SJCRH30 (cell line): ENCODE measurements around the gene ACTL7B. TPM values are rescaled to one million over a fixed set of nuclear protein-coding genes. Genes with fewer than 3 reads are reported as not detected.
"Not testable (repeated sequence)": the region's sequence is repeated elsewhere in the genome, so short reads cannot be mapped to it uniquely, and the experiment has no call there.

Experiments used
- DNase-seq, 2 experiments: peaks; one replicate each; pipeline ENCODE4 v3.0.0-alpha.2; 2015 to 2020
- H3K27ac ChIP-seq: fragments of 250-450 bp; sonication (Bioruptor Pico); 2 replicates; pipeline ENCODE4 v1.5.1; 2020; ENCODE audit warnings: mild to moderate bottlenecking, moderate library complexity
- H3K27me3 ChIP-seq: fragments of 250-450 bp; sonication (Bioruptor Pico); 2 replicates; pipeline ENCODE4 v1.5.1; 2020; ENCODE audit warnings: mild to moderate bottlenecking, moderate library complexity
- H3K36me3 ChIP-seq: fragments of 250-450 bp; sonication (Bioruptor Pico); 2 replicates; pipeline ENCODE4 v1.5.1; 2020; ENCODE audit warnings: mild to moderate bottlenecking, moderate library complexity
- H3K4me1 ChIP-seq: fragments of 250-450 bp; sonication (Bioruptor Pico); 2 replicates; pipeline ENCODE4 v1.5.1; 2020; ENCODE audit warnings: mild to moderate bottlenecking, moderate library complexity
- H3K4me3 ChIP-seq: fragments of 250-450 bp; sonication (Bioruptor Pico); 2 replicates; pipeline ENCODE4 v1.5.1; 2020; ENCODE audit warnings: mild to moderate bottlenecking, moderate library complexity
- H3K9me3 ChIP-seq: fragments of 250-450 bp; sonication (Bioruptor Pico); replicated peaks from 2 replicates; pipeline ENCODE4 v1.5.1; 2020; ENCODE audit warnings: mild to moderate bottlenecking, moderate library complexity
- total RNA-seq: library from RNA; depleted of rRNA; stranded (reverse); fragments of >200 nt; shearing (Covaris generic); gene quantifications from 2 replicates; pipeline ENCODE4 v1.2.3, GENCODE V29; 2014

ACTL7B gene
- total RNA-seq, 1 experiment from 2014 or later = not detected

GRCh38 chr9:108842610-108843295, 13.0 kb downstream of the ACTL7B start:
- no peak overlapping the region for H3K4me3 ChIP-seq
- no peaks in the 10 kb centered on the region for H3K36me3 ChIP-seq
- peaks cover 6% of the 10 kb centered on the region; the same call in 1 of the 2 replicates for H3K27me3 ChIP-seq
- no peak for DNase-seq
- no peaks in the 10 kb centered on the region for H3K9me3 ChIP-seq
- no peak overlapping the region for H3K27ac ChIP-seq
- peaks cover 13% of the 10 kb centered on the region; the same call in 1 of the 2 replicates for H3K4me1 ChIP-seq

DNA sequence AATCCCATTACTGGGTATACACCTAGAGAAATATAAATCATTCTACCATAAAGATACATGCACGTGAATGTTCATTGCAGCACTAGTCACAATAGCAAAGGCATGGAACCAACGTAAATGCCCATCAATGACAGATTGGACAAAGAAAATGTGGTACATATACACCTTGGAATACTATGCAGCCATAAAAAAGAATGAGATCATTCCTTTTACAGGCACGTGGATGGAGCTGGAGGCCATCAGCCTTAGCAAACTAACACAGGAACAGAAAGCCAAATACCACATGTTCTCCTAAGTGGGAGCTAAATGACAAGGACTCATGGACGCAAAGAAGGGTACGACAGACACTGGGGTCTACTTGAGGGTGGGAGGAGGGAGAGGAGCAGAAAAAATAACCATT, 16.2 kb downstream of the ACTL7B start:
- H3K36me3 ChIP-seq, DNase-seq, H3K4me3 ChIP-seq, H3K9me3 ChIP-seq, H3K4me1 ChIP-seq, H3K27me3 ChIP-seq, H3K27ac ChIP-seq: not testable (repeated sequence)

DNA sequence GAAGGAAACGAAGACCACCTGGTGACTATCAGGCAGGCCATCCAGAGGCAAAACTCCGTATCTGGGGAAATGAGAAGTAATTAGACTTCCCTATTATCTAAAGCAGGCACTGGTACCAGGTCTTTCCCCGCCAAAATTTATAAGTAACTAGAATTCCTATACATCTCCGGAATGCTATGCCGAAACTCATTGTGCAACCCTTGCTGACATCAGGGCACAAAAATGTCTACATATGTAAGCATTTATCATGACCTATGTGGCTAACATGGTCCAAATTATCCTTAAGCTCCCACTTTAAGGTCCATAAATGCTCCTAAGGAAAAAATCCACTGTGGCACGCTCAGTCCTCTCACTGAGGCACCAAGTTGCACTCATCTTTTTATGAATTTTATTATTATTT, 17.8 kb downstream of the ACTL7B start:
- Histone ChIP-seq H3K27me3 (no peaks in the 10 kb centered on the region; the same call in 1 of the 2 replicates), H3K9me3 (no peaks in the 10 kb centered on the region), H3K4me1 (no peaks in the 10 kb centered on the region), H3K4me3 (no peak overlapping the region), H3K27ac (no peak overlapping the region), H3K36me3 (no peaks in the 10 kb centered on the region)
- no peak for DNase-seq

DNA sequence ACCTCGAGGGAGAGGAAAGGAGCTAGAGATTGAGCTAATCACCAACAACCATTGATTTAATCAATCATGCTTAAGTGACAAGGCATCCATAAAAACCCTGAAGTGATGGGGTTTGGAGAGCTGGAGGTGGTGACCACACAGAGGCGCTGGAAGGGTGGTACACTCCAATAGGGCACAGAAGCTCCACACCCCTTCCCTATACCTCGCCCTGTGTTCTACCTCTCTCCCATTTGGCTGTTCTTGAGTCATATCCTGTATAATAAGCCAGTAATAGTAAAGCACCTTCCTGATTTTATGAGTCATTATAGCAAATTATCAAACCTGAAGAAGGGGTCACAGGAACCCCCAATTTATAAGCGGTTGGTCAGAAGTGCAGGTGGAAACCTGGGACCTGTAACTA, 18.3 kb downstream of the ACTL7B start:
- no peaks in the 10 kb centered on the region for H3K27me3 ChIP-seq
- H3K4me1 ChIP-seq = no peaks in the 10 kb centered on the region
- no peaks in the 10 kb centered on the region for H3K9me3 ChIP-seq
- no peak for DNase-seq
- H3K27ac ChIP-seq = no peak overlapping the region
- H3K36me3 ChIP-seq = no peaks in the 10 kb centered on the region
- no peak overlapping the region for H3K4me3 ChIP-seq

GRCh38 chr9:108836781-108837180, 19.0 kb downstream of the ACTL7B start:
- Histone ChIP-seq H3K4me1 (no peaks in the 10 kb centered on the region), H3K36me3 (no peaks in the 10 kb centered on the region), H3K27me3 (no peaks in the 10 kb centered on the region), H3K4me3 (no peak overlapping the region), H3K9me3 (no peaks in the 10 kb centered on the region), H3K27ac (no peak overlapping the region)
- no peak for DNase-seq

GRCh38 chr9:108836319-108836718, 19.5 kb downstream of the ACTL7B start:
- no peaks in the 10 kb centered on the region for H3K4me1 ChIP-seq
- no peak overlapping the region for H3K4me3 ChIP-seq
- no peak for DNase-seq
- no peaks in the 10 kb centered on the region for H3K36me3 ChIP-seq
- no peaks in the 10 kb centered on the region for H3K9me3 ChIP-seq
- H3K27ac ChIP-seq = no peak overlapping the region
- H3K27me3 ChIP-seq = no peaks in the 10 kb centered on the region

DNA sequence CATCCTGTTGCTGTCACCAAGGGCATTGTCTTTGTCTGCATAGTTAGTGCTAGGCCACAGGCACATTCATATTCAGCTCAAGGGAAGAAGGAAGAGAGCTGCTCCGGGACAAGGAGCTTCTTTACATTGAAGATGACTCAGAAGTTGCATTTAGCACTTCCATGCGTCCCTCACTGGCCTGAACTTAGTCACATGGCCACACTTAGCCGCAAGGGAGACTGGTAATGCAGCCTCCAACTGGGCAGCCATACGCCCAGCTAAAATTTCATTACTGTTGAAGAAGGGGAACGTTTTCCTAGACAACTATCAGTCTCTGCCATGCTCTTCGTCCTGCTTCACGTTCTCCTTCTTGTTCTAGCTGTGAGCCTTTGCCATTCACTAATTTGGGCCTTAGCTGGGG, 20.0 kb downstream of the ACTL7B start:
- H3K27ac ChIP-seq = no peak overlapping the region
- no peaks in the 10 kb centered on the region for H3K27me3 ChIP-seq
- no peak overlapping the region for H3K4me3 ChIP-seq
- no peak for DNase-seq
- no peaks in the 10 kb centered on the region for H3K4me1 ChIP-seq
- H3K36me3 ChIP-seq = no peaks in the 10 kb centered on the region
- H3K9me3 ChIP-seq = no peaks in the 10 kb centered on the region

- DNase-seq = no peak
- H3K4me3 ChIP-seq = no peak overlapping the region
- no peak overlapping the region for H3K27ac ChIP-seq
- no peaks in the 10 kb centered on the region for H3K9me3 ChIP-seq
- no peaks in the 10 kb centered on the region for H3K36me3 ChIP-seq
- no peaks in the 10 kb centered on the region for H3K4me1 ChIP-seq
- H3K27me3 ChIP-seq = no peaks in the 10 kb centered on the region
These were observed 20.7 kb downstream of the ACTL7B start for GRCh38 chr9:108834959-108835665.

DNA sequence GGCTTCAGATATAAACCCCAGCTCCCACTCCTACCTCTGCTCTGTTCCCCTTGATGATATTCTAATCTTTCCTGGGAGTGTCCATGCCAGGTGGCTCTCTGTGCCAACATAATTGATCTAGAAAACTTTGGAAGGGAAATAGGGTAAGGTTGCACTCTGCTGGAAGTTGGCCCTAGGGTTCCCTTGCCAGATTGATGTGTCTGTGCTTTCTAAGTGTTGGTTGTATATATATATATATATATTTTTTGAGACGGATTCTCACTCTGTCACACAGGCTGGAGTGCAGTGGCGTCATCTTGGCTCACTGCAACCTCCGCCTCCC, 23.6 kb downstream of the ACTL7B start:
- no peaks in the 10 kb centered on the region for H3K9me3 ChIP-seq
- H3K4me1 ChIP-seq = no peaks in the 10 kb centered on the region
- H3K4me3 ChIP-seq = no peak overlapping the region
- no peaks in the 10 kb centered on the region for H3K36me3 ChIP-seq
- no peak for DNase-seq
- H3K27ac ChIP-seq = no peak overlapping the region
- peaks cover 3% of the 10 kb centered on the region; the same call in 1 of the 2 replicates for H3K27me3 ChIP-seq

GRCh38 chr9:108831496-108832178, 24.1 kb downstream of the ACTL7B start:
- H3K27ac ChIP-seq = no peak overlapping the region
- H3K9me3 ChIP-seq = no peaks in the 10 kb centered on the region
- H3K36me3 ChIP-seq = no peaks in the 10 kb centered on the region
- no peak for DNase-seq
- H3K27me3 ChIP-seq = peaks cover 3% of the 10 kb centered on the region; the same call in 1 of the 2 replicates
- H3K4me3 ChIP-seq = no peak overlapping the region
- H3K4me1 ChIP-seq = no peaks in the 10 kb centered on the region

DNA sequence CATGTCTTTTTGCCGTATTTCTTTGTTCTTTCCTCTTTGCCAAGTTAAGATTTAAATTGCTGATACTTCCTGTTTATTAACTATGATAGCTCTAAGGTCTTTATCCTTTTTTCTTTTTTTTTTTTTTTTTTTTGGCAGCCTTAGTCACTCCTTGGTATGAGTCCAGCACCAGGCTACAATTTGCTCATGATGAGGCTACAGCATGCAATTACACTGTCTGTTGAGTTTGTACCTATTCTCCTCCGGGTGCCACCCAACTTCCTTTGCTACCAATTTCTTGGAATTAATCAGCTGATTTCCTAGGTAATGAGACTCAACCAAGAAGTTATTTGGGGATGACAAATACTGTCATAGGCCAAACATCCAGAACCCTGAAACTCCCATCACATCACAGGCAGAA, 25.5 kb downstream of the ACTL7B start:
- Histone ChIP-seq H3K36me3 (no peaks in the 10 kb centered on the region), H3K27ac (no peak overlapping the region), H3K9me3 (no peaks in the 10 kb centered on the region), H3K4me1 (no peaks in the 10 kb centered on the region), H3K27me3 (peaks cover 3% of the 10 kb centered on the region; the same call in 1 of the 2 replicates), H3K4me3 (no peak overlapping the region)
- no peak for DNase-seq

- H3K9me3 ChIP-seq = no peaks in the 10 kb centered on the region
- no peak overlapping the region for H3K4me3 ChIP-seq
- no peaks in the 10 kb centered on the region for H3K4me1 ChIP-seq
- no peak for DNase-seq
- H3K27ac ChIP-seq = no peak overlapping the region
- H3K36me3 ChIP-seq = no peaks in the 10 kb centered on the region
- no peaks in the 10 kb centered on the region; the same call in 1 of the 2 replicates for H3K27me3 ChIP-seq
These were observed 32.0 kb downstream of the ACTL7B start for GRCh38 chr9:108823829-108824228.

GRCh38 chr9:108816037-108816436, 39.7 kb downstream of the ACTL7B start:
- Histone ChIP-seq H3K4me1 (no peaks in the 10 kb centered on the region), H3K27me3 (peaks cover 7% of the 10 kb centered on the region), H3K4me3 (no peak overlapping the region), H3K9me3 (no peaks in the 10 kb centered on the region), H3K27ac (no peak overlapping the region), H3K36me3 (no peaks in the 10 kb centered on the region)
- no peak for DNase-seq

DNA sequence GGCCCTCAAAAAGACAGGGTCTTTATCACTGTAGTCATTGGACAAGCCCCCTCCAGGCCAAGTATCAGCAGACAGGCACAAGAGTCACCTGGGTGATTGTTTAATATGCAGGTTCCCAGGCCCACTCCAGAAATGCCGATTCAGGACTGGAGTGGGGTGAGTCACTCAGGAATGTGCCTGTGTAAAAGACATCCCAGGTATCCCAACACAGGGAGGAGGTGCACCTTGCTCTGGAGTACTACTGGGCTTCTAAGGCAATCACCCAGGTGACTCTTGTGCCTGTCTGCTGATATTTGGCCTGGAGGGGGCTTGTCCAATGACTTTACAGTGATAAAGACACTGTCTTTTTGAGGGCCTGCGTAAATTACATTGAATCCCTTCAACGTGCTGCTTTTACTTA, 40.6 kb downstream of the ACTL7B start:
- no peak for DNase-seq
- Histone ChIP-seq H3K9me3 (no peaks in the 10 kb centered on the region), H3K27ac (no peak overlapping the region)

GRCh38 chr9:108813951-108814601, 41.7 kb downstream of the ACTL7B start:
- Histone ChIP-seq H3K27ac (no peak overlapping the region), H3K4me1 (no peaks in the 10 kb centered on the region), H3K9me3 (no peaks in the 10 kb centered on the region), H3K36me3 (no peaks in the 10 kb centered on the region), H3K4me3 (no peak overlapping the region), H3K27me3 (peaks cover 13% of the 10 kb centered on the region)
- peak in 1 of 2 experiments; percentile 10 for DNase-seq

More for the DNA sequence above, 40.6 kb downstream of the ACTL7B start:
- peaks cover 13% of the 10 kb centered on the region for H3K27me3 ChIP-seq
- no peaks in the 10 kb centered on the region for H3K36me3 ChIP-seq
- H3K4me3 ChIP-seq = no peak overlapping the region
- H3K4me1 ChIP-seq = no peaks in the 10 kb centered on the region
